OCI-LY3 (cell line): ENCODE measurements around the gene OR51V1.

Experiments
- CTCF ChIP-seq: fragments of 200-600, 300-600 bp; sonication (generic); IDR thresholded peaks from 2 replicates; pipeline ENCODE4 v1.5.1; 2014; ENCODE audit warnings: antibody characterized with exemption, low read length, low read depth
- EZH2phosphoT487 ChIP-seq: fragments of 200-600 bp; shearing (Covaris generic); IDR thresholded peaks from 2 replicates; pipeline ENCODE4 v1.6.1; 2018; ENCODE audit warnings: antibody characterized with exemption, mixed run types, low read depth

- TF ChIP-seq CTCF (no peak), EZH2phosphoT487 (no peak)
Observed at GRCh38 chr11:5197536-5197935, 2.9 kb downstream of the OR51V1 start.
